A673 (cell line): Measurements from ENCODE around the gene ST6GALNAC5. TPM values are rescaled to one million over a fixed set of nuclear protein-coding genes. Genes with fewer than 3 reads are reported as not detected.
A peak's percentile ranks its signal among the peaks of the same experiment; 100 is the strongest.

ENCODE experiments used
- BruUV-seq: library from RNA; stranded (reverse); fragments of 400-500 nt; replicated peaks from 2 replicates; lab custom pipeline; 2021; lab: Mats Ljungman, UMichigan
- CTCF ChIA-PET: fragments of 300-600 bp; sonication (Branson Sonifier 250); formaldehyde crosslinking; loops from one replicate; lab custom pipeline; 2022; ENCODE audit warnings: antibody characterized with exemption; lab: Charles Lee
- POLR2A ChIA-PET: fragments of 300-600 bp; sonication (Branson Sonifier 250); formaldehyde crosslinking; loops from one replicate; lab custom pipeline; 2022; ENCODE audit warnings: antibody characterized with exemption; ENCODE audit not compliant: low non-redundant PET; lab: Charles Lee
- DNase-seq: peaks from one replicate; pipeline ENCODE4 v3.0.0-alpha.2; 2015; ENCODE audit warnings: low spot score
- H3K27ac ChIP-seq: fragments of 200-600 bp; sonication (generic); 2 replicates; pipeline ENCODE4 v1.5.1; 2016; ENCODE audit warnings: mixed run types, low read depth, mild to moderate bottlenecking, mixed read lengths, antibody characterized with exemption, low read length; ENCODE audit not compliant: poor library complexity, severe bottlenecking
- H3K27me3 ChIP-seq: fragments of 200-600 bp; sonication (generic); replicated peaks from 2 replicates; pipeline ENCODE4 v1.6.1; 2017; ENCODE audit warnings: mixed run types, low read depth, mild to moderate bottlenecking, mixed read lengths, antibody characterized with exemption, low read length; ENCODE audit not compliant: insufficient read depth, poor library complexity
- H3K36me3 ChIP-seq: fragments of 200-600 bp; sonication (generic); 2 replicates; pipeline ENCODE4 v1.6.1; 2016; ENCODE audit warnings: mixed run types, mild to moderate bottlenecking, mixed read lengths, antibody characterized with exemption, low read length; ENCODE audit not compliant: insufficient read depth, poor library complexity, severe bottlenecking
- H3K4me1 ChIP-seq: fragments of 200-600 bp; sonication (generic); 2 replicates; pipeline ENCODE4 v1.6.1; 2017; ENCODE audit warnings: mixed run types, mild to moderate bottlenecking, mixed read lengths, antibody characterized with exemption, low read length; ENCODE audit not compliant: insufficient read depth, poor library complexity, severe bottlenecking
- H3K4me3 ChIP-seq: fragments of 200-600 bp; sonication (generic); 2 replicates; pipeline ENCODE4 v1.5.1; 2016; ENCODE audit warnings: low read depth, mixed run types, mild to moderate bottlenecking, mixed read lengths, low read length; ENCODE audit not compliant: poor library complexity, severe bottlenecking
- H3K9me3 ChIP-seq: fragments of 200-600 bp; sonication (generic); 2 replicates; pipeline ENCODE4 v1.6.1; 2016; ENCODE audit warnings: mixed run types, low read depth, mild to moderate bottlenecking, mixed read lengths, antibody characterized with exemption, low read length; ENCODE audit not compliant: poor library complexity, severe bottlenecking
- CTCF ChIP-seq: fragments of 300-800, 200-600 bp; sonication (generic); conservative IDR thresholded peaks from 2 replicates; pipeline ENCODE4 v1.5.1; 2017; ENCODE audit warnings: low read depth, mild to moderate bottlenecking, antibody characterized with exemption, low read length, moderate library complexity, mixed read lengths
- EZH2 ChIP-seq: fragments of 200-600 bp; sonication (generic); IDR thresholded peaks from 2 replicates; pipeline ENCODE4 v1.6.1; 2017; ENCODE audit warnings: borderline replicate concordance, low read depth, mild to moderate bottlenecking, mixed read lengths, antibody characterized with exemption, low read length; ENCODE audit not compliant: poor library complexity, severe bottlenecking
- intact Hi-C: fragments of 100-400 bp; cut with micrococcal nuclease; formaldehyde crosslinking; loops from one replicate; pipeline ENCODE4 v1.10.0; 2022; ENCODE audit not compliant: unreplicated experiment
- total RNA-seq: library from RNA; stranded (reverse); gene quantifications from 2 replicates; pipeline ENCODE4 v1.2.3, GENCODE V29; 2021

ST6GALNAC5 gene
- total RNA-seq, 1 experiment from 2014 or later = not detected

GRCh38 chr1:76892675-76893074 is 25.4 kb downstream of the ST6GALNAC5 start:
- TF ChIP-seq EZH2 = no peak
- TF ChIP-seq CTCF = no peak
- no peak for DNase-seq
- Histone ChIP-seq H3K9me3 (peaks cover 3% of the 10 kb centered on the region), H3K27me3 (peaks cover 6% of the 10 kb centered on the region), H3K4me1 (no peaks in the 10 kb centered on the region), H3K4me3 (no peak overlapping the region), H3K27ac (no peak overlapping the region), H3K36me3 (no peaks in the 10 kb centered on the region)
- intact Hi-C loops = no loop called here
- POLR2A ChIA-PET = no interaction called here
- CTCF ChIA-PET = no interaction called here
- no TSS peak for BruUV-seq

GRCh38 chr1:76901158-76901767 is 34.0 kb downstream of the ST6GALNAC5 start:
- H3K4me3 ChIP-seq = no peak overlapping the region
- no peaks in the 10 kb centered on the region for H3K9me3 ChIP-seq
- TF ChIP-seq EZH2 (no peak), CTCF (peak; percentile 87)
- ChIA-PET CTCF (no interaction called here), POLR2A (no interaction called here)
- no TSS peak for BruUV-seq
- intact Hi-C loops = loop anchor here (5.0 to 10.0 kb wide), 2 partner anchors 224 to 1211 kb away; no protein-coding TSS in a partner anchor
- no peaks in the 10 kb centered on the region for H3K4me1 ChIP-seq
- peak; percentile 69 for DNase-seq
- H3K27ac ChIP-seq = no peak overlapping the region
- peaks cover 6% of the 10 kb centered on the region for H3K27me3 ChIP-seq
- no peaks in the 10 kb centered on the region for H3K36me3 ChIP-seq

- Histone ChIP-seq H3K27ac (no peak overlapping the region), H3K27me3 (peaks cover 6% of the 10 kb centered on the region), H3K4me1 (no peaks in the 10 kb centered on the region), H3K4me3 (no peak overlapping the region), H3K9me3 (no peaks in the 10 kb centered on the region), H3K36me3 (no peaks in the 10 kb centered on the region)
- no TSS peak for BruUV-seq
- intact Hi-C loops = loop anchor here (10.0 kb wide), 1 partner anchor 219 kb away; no protein-coding TSS in a partner anchor
- no peak for TF ChIP-seq CTCF
- CTCF ChIA-PET = no interaction called here
- DNase-seq = no peak
- POLR2A ChIA-PET = no interaction called here
Observed at GRCh38 chr1:76905876-76906595, 38.8 kb downstream of the ST6GALNAC5 start.
